GM12872 (cell line): ENCODE measurements around the gene OSMR.

ENCODE experiments used
- TF ChIP-seq, protein P1 (sequence below): IDR thresholded peaks from 3 replicates; pipeline ENCODE4 v1.5.1; 2011; ENCODE audit warnings: low read depth, mild to moderate bottlenecking, low read length, moderate library complexity; ENCODE audit not compliant: insufficient read depth

Gene OSMR

GRCh38 chr5:38848637-38849036 is 2.8 kb downstream of the OSMR start:
- TF ChIP-seq, protein P1, sequence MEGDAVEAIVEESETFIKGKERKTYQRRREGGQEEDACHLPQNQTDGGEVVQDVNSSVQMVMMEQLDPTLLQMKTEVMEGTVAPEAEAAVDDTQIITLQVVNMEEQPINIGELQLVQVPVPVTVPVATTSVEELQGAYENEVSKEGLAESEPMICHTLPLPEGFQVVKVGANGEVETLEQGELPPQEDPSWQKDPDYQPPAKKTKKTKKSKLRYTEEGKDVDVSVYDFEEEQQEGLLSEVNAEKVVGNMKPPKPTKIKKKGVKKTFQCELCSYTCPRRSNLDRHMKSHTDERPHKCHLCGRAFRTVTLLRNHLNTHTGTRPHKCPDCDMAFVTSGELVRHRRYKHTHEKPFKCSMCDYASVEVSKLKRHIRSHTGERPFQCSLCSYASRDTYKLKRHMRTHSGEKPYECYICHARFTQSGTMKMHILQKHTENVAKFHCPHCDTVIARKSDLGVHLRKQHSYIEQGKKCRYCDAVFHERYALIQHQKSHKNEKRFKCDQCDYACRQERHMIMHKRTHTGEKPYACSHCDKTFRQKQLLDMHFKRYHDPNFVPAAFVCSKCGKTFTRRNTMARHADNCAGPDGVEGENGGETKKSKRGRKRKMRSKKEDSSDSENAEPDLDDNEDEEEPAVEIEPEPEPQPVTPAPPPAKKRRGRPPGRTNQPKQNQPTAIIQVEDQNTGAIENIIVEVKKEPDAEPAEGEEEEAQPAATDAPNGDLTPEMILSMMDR = no peak

- TF ChIP-seq, protein P1 = no peak
These were observed 8.1 kb downstream of the OSMR start for GRCh38 chr5:38853753-38854470.

- TF ChIP-seq, protein P1 = no peak
These were observed 9.1 kb downstream of the OSMR start for GRCh38 chr5:38854907-38855306.

- TF ChIP-seq, protein P1 = no peak
These were observed 10.8 kb downstream of the OSMR start for GRCh38 chr5:38856660-38857059.

- TF ChIP-seq, protein P1 = no peak
These were observed 13.0 kb downstream of the OSMR start for GRCh38 chr5:38858839-38859238.

DNA sequence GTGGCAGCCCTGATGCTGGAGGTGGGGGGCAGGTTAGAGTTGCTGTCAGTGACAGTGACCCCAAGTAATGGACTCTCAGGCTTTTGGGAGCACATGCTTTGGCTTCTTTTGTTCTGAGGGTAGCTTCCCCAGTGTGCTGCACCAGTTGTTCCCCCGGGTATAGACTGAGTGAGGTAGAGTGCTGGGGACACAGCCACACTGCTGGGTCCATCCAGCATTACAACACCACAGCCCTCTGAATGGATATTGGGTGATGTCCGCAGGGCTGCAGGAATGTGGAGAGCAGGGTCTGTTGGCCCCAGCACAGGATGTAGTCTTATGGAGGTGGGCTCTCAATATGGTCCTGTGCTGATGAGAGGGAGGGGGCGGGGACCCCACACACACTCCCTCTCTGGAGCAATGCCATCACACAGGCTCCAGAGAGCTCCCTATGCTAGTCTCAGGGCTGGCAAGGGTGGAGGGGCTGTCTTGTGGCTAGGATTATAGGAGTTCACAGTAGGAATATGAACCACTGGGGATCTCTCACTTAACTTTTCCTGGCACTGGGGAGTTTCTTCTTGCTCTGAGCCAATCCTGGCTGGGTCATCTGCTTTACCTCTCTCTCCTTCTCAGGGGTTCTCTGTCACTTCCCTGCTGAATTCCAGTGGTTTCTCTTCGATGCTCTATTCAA is 20.7 kb downstream of the OSMR start:
- TF ChIP-seq, protein P1 = no peak

- TF ChIP-seq, protein P1 = no peak
These were observed 21.2 kb downstream of the OSMR start for GRCh38 chr5:38867032-38867398.
